GOT3 (cell line): ENCODE results near the gene CDSN.
A peak's percentile ranks its signal among the peaks of the same experiment; 100 is the strongest.
"Not testable (repeated sequence)": the region's sequence is repeated elsewhere in the genome, so short reads cannot be mapped to it uniquely, and the experiment has no call there.

Experiments
- DNase-seq: peaks from one replicate; lab custom pipeline; 2025; ENCODE audit warnings: mixed read lengths; lab: John Stamatoyannopoulos, UW

Gene CDSN

DNA sequence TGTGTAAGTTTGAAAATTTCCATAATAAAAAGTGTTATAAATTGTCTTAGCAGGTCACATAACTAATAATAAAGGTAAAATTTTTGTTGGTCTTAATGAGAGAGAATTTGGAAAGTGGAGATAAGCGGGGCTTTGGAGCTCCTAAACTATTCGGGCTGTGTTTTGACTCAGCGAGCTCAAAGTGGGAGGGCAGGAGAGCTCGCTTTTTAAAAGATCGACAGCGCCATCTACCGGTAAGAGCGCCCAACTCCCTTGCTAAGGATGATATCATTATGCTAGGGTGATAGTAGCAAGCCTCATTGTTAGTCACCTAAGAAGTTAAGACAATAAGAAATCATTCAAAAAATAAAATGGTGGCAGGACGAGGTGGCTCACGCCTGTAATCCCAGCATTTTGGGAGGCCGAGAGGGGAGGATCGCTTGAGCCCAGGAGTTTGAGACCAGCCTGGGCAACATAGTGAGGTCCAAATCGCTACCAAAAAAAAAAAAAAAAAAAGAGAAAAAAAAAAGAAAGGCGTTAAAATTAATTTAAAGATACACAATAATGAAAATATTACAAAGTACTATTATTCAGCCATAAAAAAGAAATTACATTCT is 32.7 kb downstream of the CDSN start:
- no peak for DNase-seq

DNA sequence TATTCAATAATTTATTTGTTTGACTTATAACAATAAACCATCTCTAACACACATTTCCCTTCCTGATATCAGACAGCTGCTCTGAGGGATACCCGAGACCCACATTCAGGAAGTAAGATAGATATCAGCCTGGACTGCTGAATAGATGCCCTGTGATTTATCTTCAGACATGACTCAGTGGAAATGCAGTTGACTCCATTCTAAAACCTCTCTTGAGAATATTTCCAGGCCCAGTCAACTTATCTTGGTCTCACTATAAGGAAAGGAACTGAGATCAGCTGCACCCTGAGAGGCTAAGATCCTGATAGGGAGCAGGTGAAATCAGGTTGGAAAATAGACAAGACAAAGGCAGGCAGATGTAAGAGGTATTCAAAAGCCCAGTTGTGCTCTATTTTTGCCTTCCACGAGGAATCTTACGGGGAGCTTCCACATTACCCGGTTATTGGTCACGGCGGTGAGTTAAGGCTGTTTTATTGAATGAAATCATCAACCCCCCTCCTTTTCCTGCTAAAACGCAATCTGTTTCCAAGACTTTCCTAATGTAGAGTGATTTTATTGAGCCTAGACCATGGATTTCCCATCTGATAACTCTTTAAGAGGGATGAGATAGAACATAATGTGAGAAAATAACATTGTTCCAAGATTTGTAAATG is 33.3 kb downstream of the CDSN start:
- DNase-seq = no peak

DNA sequence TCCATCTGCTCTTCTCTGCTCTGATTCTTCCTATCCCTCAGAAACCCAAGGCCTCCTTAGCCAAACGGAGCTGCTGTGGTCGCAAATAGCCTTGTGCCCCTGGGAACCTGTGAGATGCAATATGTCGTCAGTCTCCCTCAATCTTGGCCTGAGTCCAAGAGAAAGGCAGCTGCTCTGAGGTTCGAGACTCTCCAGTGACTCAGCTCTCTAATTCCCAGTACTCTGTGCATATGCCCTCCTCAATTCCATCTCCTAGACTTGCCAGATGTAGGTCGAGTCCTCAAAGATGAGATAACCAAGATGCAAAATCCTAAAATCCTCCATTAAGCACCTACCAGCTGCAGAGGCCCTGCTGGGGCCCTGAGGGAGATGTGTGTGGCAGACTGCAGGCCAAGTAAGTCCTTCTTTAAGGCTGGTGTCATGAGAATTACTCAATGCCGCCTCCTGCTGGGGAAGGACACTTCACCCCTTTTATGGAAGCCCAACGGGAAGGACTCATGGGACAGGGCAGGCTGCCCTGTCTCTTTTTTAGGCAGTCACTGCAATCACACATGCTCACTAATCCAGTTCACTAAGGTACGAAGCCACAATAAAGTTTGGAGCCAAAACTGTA is 36.4 kb downstream of the CDSN start:
- no peak for DNase-seq

DNA sequence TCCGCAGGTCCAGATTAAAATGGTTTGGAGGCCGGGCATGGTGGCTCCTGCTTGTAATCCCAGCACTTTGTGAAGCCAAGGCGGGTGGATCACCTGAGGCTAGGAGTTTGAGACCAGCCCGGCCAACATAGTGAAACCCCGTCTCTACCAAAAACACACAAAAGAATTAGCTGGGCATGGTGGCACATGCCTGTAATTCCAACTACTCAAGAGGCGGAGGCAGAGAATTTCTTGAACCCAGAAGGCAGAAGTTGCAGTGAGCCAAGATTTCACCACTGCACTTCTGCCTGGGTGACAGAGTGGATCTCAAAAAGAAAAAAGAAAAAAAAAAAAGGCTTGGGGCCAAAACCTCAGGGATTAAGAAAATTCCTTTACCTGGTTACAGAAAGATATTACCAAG is 38.4 kb downstream of the CDSN start:
- DNase-seq = no peak

DNA sequence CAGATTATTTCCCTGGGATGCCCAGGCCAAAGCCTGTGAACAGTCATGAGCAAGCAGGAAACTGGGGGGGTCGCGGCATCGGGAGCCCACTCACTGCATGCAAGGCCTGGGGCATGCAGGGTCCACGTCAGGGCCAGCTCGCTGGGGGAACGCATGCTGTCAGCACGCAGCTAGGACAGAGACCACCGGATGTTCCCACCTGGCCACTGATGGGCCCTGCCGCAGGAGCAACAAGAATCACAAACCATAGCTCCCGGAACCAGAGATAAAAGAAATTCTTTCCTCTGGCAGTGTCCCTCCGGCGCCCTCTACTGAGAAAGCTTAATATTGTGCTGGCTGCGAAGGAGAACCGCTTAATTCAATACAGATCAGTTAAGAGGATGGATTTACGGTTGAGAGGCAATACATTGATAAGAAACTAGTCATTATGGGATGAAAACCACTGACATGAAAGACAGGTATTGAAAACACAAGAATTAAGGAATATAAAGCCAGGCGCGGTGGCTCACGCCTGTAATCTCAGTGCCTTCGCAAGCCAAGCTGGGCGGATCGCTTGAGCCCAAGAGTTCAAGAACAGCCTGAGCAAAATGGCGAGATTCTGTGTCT is 40.5 kb downstream of the CDSN start:
- peak; percentile 24 for DNase-seq

DNA sequence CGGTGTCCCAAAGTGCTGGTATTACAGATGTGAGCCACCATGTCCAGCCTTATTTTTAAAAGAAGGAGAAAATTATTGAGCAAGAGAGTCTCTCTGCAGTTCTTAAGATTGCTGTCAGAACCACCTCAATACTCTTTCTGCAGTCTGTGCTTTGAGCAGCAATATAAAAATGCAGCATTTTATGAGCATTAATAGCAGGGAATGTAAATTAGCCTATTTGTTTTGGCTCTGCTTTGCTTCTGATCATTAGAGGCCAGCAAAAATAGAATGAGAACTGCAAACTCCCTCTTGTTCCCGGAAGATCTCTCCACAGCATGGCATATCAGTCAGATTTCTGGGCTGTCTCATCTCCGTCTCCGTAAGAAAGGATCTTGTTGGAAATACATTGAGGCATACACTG is 43.6 kb downstream of the CDSN start:
- no peak for DNase-seq

DNA sequence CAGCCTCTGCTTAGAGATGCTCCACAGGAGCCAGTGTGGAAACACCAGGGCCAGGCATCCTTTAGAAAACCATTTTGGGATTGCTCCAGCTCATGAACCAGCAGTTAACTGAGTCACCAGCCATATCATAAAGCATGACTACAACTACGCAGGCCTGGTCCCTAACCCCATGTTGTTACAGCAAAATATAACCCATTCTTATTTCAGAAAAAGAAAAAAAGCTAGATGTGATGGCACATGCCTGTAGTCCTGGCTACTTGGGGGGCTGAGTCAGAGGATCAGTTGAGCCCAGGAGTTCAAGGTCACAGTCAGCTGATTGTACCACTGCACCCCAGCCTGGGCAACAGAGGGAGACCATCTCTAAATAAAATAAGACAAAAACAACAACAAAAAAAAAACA is 44.7 kb downstream of the CDSN start:
- DNase-seq = no peak

DNA sequence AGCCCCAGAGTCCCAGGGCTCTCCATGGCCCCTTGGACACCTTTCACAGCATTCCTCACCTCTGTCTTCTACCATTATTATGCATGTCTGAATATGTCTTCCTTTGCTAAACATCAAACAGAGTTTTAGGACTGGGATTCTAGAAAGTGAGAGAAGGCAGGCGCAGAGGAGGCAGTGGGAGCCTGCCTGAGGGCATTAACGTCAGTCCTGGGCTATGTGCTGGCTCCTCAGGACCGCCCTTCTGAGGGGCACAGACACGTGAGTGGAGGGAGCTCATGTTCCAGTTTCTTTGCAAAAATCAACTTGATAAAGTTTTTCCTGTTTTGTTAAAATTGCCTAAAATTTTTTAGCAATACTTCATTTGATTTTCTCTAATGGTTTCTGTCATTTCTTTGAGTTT is 45.8 kb downstream of the CDSN start:
- no peak for DNase-seq

DNA sequence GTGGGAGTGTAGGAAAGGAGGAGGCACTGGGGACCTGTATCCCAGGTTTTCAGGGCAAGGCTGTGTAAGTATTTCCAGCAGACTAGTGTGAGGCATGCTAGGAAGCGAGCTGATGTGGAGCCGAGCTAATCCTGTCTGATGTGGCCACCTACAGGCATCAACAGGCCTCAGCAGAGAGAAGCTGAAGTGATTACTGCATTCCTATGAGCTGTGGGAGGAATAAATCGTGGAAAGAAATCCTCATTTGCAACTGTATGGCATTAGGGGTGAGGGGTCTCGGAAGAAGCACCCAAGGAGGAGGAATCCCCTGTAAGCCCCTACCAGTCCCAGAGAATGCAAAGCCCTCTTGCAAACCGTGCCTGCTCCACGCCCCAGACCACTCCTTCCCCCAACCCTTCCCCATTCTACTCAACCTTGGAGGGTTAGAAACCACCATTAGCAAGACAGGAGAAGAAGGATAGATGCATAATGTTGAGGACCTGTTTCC is 49.5 kb downstream of the CDSN start:
- no peak for DNase-seq

DNA sequence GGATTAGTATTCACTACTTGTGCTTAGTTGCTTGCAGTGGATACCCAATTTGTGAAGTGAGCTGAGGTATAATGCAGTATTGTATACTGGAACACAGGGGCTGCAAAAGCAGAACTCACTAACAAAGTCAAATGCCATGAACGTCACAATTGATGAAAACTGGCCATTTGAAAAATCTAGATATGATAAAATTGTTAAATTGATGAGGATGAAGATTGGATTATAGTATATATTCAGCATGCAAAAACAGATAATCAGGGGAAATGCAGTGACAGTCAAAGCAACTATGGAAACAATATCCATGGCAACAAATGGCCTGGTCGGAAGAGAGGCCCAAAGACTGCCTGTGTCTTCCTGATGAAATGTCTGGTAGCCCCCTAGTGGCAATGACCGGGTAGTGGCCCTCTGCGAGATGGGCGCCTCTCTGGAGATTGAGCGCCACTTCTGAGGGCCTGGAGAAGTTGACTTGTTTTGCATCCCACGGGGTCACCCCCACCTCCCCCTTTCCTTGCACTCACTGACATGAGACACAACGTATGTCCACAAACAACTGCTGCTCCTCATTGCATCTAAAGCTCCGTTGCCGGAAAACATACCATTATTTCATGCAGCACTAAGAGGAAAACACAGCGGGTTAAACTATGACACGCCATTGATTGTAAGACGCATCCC is 51.4 kb downstream of the CDSN start:
- DNase-seq = no peak

DNA sequence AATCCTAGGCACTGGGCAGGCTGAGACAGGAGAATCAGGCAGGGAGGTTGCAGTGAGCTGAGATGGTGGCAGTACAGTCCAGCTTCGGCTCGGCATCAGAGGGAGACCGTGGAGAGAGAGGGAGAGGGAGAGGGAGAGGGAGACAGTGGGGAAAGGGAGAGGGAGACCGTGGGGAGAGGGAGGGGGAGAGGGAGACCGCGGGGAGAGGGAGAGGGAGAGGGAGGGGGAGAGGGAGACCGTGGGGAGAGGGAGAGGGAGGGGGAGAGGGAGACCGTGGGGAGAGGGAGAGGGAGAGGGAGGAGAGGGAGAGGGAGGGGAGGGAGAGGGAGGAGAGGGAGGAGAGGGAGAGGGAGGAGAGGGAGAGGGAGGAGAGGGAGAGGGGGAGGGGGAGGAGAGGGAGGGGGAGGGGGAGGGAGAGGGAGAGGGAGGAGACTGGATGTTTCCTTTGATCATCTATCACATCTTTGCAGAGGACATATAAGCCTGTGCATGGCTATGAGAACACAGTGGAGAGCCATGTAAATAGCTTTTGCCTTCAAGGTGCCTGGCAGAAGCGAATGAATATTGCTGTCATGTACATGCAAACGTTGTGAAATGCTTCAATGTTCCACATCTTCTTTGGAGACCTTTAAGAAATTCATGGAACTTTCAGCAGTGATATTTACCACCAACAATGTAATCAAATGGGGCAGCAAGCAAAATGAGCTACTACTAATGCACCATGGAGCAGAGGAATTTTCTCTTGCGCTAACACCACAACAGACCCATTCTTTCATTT is 52.2 kb downstream of the CDSN start:
- DNase-seq = not testable (repeated sequence)

DNA sequence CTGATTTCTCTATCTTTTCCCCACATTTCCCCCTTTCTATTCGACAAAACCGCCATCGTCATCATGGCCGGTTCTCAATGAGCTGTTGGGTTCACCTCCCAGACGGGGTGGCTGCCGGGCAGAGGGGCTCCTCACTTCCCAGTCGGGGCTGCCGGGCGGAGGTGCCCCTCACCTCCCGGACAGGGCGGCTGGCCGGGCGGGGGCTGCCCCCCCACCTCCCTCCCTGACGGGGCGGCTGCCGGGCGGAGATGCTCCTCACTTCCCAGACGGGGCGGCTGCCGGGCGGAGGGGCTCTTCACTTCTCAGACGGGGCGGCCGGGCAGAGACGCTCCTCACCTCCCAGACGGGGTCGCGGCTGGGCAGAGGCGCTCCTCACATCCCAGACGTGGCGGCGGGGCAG is 53.2 kb downstream of the CDSN start:
- DNase-seq = not testable (repeated sequence)

DNA sequence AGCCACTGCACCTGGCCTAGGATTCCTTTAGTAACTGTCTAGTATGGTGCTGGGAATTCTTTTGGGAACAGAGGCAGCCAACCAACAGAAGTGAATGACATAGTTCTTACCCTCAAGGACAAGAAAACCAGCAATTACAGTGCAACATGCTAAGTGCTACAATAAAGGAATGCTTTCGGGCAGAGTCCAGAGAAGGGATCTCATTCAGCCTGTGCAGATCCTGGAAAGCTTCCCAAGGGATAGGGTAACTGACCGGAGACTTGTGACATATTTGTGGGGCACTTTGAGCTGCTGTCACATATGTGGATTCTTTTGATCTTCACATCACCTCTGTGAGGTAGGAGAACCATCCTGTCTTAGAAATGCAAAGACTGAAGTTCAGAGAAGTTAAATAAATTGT is 54.7 kb downstream of the CDSN start:
- DNase-seq = no peak
